Dermis blood vessel endothelial cell (primary cell): ENCODE measurements around the gene NCAPD2. TPM values are rescaled to one million over a fixed set of nuclear protein-coding genes. Genes with fewer than 3 reads are reported as not detected.
"Not testable (repeated sequence)": the region's sequence is repeated elsewhere in the genome, so short reads cannot be mapped to it uniquely, and the experiment has no call there.

Source experiments
- DNase-seq: peaks from one replicate; pipeline ENCODE4 v3.0.0; 2010
- total RNA-seq: library from RNA; depleted of rRNA; stranded (reverse); fragments of >200 nt; gene quantifications from 2 replicates; pipeline ENCODE4 v1.2.3, GENCODE V29; 2014

The NCAPD2 gene
- total RNA-seq, 1 donor from 2014 or later, result 28.2 TPM

GRCh38 chr12:6551496-6552139 lies 57.7 kb downstream of the NCAPD2 start:
- peak; percentile 43 for DNase-seq

- no peak for DNase-seq
These were observed 58.2 kb downstream of the NCAPD2 start for GRCh38 chr12:6552140-6552551.

- DNase-seq, result peak; percentile 70
These were observed 59.4 kb downstream of the NCAPD2 start for GRCh38 chr12:6553051-6553868.

GRCh38 chr12:6554168-6555017 lies 60.5 kb downstream of the NCAPD2 start:
- DNase-seq, result peak; percentile 89

GRCh38 chr12:6555018-6555691 lies 61.3 kb downstream of the NCAPD2 start:
- DNase-seq, result peak; percentile 29

GRCh38 chr12:6556496-6556817 lies 62.6 kb downstream of the NCAPD2 start:
- DNase-seq, result not testable (repeated sequence)

GRCh38 chr12:6556857-6557256 lies 63.0 kb downstream of the NCAPD2 start:
- no peak for DNase-seq

- DNase-seq, result peak; percentile 65
These were observed 64.3 kb downstream of the NCAPD2 start for GRCh38 chr12:6558014-6558760.

- no peak for DNase-seq
These were observed 65.6 kb downstream of the NCAPD2 start for GRCh38 chr12:6559500-6559899.

GRCh38 chr12:6560501-6561205 lies 66.8 kb downstream of the NCAPD2 start:
- no peak for DNase-seq

- DNase-seq, result no peak
These were observed 69.0 kb downstream of the NCAPD2 start for GRCh38 chr12:6562881-6563280.

- DNase-seq, result peak; percentile 78
These were observed 69.6 kb downstream of the NCAPD2 start for GRCh38 chr12:6563448-6564050.

GRCh38 chr12:6567112-6567670 lies 73.3 kb downstream of the NCAPD2 start:
- DNase-seq, result peak; percentile 29

GRCh38 chr12:6569312-6569711 lies 75.4 kb downstream of the NCAPD2 start:
- no peak for DNase-seq

GRCh38 chr12:6569786-6570185 lies 75.9 kb downstream of the NCAPD2 start:
- no peak for DNase-seq

- peak; percentile 54 for DNase-seq
These were observed 76.5 kb downstream of the NCAPD2 start for GRCh38 chr12:6570264-6570887.

- no peak for DNase-seq
These were observed 79.1 kb downstream of the NCAPD2 start for GRCh38 chr12:6573001-6573400.

- no peak for DNase-seq
These were observed 80.8 kb downstream of the NCAPD2 start for GRCh38 chr12:6574576-6575295.

GRCh38 chr12:6575648-6576047 lies 81.7 kb downstream of the NCAPD2 start:
- DNase-seq, result no peak
